GM19455 (cell line): Measurements from ENCODE around the gene TMEM178B.

Source experiments
- ATAC-seq: cut with Tn5 transposase; IDR thresholded peaks from one replicate; pipeline ENCODE4 v1.9.1; 2021; ENCODE audit not compliant: unreplicated experiment

TMEM178B gene

DNA sequence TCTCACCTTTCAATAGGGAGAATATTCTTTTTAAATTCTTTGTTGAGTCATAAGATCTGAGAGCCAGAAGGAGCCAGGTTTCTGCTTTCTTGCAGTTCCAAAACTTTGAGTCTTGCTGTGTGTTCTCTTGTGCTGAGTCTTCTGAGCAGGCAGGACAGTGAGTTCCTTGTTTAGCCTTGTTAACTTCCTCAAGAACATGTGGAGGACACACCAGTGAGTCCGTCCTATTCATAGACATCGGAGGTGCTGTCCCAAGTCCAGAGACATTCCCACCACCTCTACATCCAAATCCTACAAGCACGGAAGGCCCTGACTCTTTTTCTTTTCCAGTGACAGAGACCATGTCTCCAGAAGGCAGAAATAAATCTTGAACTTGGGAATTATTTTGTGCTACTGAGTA is 342.1 kb downstream of the TMEM178B start:
- ATAC-seq, result no peak

GRCh38 chr7:141416650-141417270 is 342.9 kb downstream of the TMEM178B start:
- no peak for ATAC-seq

DNA sequence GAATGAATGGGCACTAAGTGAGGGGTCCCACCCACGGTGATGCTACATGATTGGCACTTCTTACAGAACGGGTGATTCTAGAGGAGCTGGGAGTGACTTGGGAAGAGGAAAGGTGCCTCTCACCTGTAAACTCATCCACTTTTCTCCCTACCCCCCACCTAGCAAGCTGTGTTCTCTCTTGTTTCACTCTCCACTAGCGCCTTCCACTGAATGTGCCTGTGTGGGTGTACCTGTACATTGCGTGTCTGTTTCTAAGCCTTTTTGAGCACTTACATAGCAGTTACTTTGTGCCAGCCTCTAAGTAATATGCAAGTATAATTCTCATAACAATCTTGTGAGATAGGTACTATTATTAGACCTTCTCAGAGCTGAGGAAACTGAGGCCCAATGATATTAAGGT is 343.6 kb downstream of the TMEM178B start:
- ATAC-seq, result no peak

- no peak for ATAC-seq
Measured at GRCh38 chr7:141418066-141418465, 344.2 kb downstream of the TMEM178B start.

DNA sequence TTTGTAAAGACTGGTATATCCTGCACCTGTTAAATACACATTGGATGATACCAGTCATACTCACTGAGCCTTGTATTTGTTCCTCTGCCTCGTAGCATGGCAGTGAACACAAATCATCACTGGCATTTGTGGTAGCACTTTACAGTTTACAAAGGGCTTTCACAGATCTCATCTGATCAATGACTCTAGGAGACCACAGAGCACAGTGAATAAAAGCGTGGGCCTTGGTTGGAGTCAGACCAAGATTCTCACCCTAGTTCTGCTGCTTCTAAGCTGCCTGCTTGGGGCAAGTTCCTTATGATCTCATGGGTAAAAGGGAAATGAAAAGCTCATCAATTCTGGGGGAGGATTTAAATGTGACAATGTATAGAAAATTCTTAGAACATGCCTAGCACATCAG is 347.4 kb downstream of the TMEM178B start:
- ATAC-seq, result no peak

DNA sequence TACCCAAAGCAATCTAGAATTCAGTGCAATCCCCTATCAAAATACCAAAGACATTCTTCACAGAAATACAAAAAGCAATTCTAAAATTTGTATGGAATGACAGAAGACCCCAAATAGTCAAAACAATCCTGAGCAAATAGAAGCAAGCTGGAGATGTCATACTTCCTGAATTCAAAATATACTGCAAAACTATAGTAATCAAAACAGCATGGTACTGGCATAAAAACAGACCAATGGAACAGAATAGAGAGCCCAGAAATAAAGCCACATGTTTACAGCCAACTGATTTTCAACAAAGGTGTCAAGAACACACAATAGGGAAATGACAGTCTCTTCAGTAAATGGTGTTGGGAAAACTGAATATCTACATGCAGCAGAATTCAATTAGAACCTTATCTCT is 353.3 kb downstream of the TMEM178B start:
- no peak for ATAC-seq

- ATAC-seq, result no peak
Measured at GRCh38 chr7:141430455-141431139, 356.7 kb downstream of the TMEM178B start.

GRCh38 chr7:141431140-141431479 is 357.2 kb downstream of the TMEM178B start:
- no peak for ATAC-seq

DNA sequence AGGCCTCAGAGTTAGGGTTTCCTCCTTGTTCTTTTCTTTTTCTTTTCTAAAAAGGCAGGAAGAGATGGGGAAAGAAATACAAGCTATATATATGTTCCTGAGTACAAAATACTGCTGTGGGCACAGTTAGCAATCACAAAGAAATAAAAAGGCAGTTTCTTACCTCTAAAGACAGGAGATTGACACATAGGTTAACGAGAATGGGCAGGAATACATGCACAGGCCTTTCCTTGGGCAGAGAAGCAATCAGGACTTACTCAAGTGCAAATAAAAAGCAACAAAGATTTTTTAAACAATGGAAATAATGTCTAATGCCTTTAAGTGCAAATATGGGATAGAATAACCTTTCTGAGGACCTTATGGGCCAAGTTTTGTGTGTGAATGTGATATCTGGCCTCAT is 357.8 kb downstream of the TMEM178B start:
- ATAC-seq, result no peak

DNA sequence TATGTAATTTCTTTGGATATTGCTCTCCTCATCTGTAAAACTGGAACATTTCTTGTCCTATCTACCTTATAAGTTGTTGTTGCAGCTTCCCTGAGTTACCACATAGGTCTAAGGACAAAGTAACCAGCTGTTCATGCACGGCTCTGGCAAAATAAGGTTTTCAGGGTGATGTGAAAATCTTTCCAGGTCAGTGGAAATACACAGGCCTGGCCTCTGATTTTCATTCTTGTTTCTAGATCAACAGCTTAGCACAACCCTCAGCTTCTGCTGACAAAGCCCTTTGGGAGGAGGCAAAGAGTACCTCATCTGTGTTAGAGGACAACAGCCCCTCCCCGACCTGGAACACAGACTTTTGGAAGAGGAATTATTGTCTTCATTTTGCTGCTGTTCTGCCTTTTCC is 359.8 kb downstream of the TMEM178B start:
- no peak for ATAC-seq

- no peak for ATAC-seq
Measured at GRCh38 chr7:141436139-141436538, 362.3 kb downstream of the TMEM178B start.

DNA sequence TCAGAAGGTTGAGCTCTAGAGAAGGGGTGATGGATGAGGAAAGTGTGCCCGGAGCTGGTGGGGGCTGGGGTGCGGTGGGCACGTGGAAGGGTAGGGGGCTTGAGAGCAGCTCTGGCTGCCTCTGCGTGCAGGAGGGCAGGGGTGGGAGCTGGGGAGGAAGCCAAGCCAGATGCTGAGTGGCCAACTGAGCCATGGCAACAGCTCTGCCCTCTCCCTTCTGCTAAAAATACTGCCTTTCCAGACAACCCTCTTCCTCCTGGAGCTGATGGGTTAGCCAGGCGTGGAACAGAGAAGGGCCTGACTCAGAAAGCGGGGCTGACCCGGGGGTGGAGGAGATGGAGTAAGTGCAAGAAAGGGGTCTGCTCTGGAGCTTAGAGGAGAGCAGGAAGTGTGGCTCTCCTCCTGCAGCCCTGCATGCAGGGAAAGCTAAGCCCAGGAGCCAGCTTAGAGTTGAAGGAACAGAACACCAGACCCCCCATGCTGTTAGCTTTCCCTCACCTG is 362.8 kb downstream of the TMEM178B start:
- no peak for ATAC-seq

GRCh38 chr7:141439164-141439563 is 365.3 kb downstream of the TMEM178B start:
- ATAC-seq, result no peak

DNA sequence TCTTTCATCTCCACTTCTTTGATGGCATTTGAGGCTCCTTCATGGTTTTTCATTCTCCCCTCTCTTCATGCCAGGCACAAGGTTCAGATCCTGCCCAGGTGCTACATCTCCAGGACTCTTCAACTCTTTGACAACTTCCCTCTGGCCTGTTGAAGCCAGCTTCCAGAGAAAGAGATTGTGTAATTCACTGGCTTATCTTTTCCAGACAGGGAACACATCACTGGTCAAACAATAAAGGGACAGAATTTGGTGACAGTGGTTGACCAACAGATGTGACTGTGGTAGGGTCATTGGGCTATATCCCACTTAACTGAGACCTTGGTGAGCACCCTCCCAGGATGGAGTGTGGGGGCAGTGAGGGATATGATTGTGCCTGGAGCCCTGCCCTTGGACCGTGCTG is 365.9 kb downstream of the TMEM178B start:
- no peak for ATAC-seq

DNA sequence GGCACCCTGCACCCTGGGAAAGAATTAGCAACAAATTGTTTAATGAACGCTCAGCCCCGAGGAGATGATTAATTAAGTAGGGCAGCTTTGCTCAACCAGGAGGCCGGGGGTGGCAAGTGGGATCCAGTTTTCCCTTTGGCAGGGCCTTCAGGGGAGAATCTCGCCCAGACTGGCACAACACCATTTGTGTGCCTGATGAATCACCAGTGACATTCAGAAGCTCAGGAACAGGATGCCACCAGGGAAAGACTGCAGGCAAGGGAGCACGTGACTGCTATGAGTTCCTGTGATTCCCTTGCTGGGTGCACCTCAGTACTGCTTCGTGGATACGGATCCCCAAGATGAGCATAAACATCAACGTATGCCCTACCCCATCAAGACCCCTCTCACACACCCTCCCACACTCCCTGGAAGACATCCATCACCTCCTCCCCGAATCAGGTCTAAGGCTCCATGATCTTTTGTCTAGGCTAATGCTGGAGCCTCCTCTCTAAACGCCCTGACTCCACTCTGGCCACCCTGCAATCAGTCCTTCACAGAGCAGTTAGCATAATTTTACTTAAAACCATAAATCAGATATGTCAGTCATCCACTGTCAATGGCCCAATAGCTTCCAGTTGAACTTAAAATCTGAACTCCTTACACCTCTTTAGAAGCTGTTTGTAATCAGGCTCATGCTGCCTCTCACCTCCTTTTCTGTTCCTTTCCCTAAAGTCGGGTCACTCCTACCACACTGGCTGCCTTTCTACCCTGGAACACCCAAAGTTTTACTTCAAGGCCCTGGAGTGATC is 368.2 kb downstream of the TMEM178B start:
- no peak for ATAC-seq

- ATAC-seq, result no peak
Measured at GRCh38 chr7:141442781-141443180, 368.9 kb downstream of the TMEM178B start.

DNA sequence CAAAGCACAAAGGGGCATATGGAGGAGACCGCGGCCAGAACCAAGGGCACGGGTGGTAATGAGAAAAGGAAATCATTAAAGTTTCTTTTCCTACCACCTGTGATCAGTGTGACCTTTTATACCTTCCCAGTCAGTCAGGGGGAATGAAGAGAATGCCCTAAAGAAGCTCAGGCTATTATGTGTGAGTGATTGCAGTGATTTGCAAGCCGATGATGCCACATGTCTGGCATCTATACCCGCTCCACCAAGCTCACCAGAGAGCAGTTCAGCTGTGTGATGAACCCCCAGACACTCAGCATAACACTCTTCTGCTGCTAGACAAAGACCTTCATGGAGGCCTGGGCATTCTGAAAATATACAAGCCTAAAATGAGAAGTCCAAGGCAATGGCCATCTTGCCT is 371.1 kb downstream of the TMEM178B start:
- ATAC-seq, result no peak

DNA sequence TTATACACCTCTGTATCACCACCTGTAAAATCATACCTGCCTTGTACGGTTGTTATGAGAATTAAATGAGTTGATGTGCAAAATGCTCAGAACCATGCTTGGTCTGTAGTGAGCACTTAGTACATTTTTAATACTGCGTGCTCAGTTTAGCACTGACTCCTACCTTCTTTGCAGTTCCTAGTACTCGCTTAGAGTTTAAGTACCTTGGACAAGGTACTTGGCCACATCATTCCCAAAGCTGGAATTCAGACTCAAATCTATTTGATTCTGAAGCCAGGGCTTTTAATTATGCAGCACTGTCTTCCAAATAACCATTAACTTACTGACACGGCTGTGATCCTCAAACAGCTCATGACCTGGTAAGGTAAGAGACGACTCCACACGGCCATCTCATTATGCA is 377.4 kb downstream of the TMEM178B start:
- no peak for ATAC-seq

DNA sequence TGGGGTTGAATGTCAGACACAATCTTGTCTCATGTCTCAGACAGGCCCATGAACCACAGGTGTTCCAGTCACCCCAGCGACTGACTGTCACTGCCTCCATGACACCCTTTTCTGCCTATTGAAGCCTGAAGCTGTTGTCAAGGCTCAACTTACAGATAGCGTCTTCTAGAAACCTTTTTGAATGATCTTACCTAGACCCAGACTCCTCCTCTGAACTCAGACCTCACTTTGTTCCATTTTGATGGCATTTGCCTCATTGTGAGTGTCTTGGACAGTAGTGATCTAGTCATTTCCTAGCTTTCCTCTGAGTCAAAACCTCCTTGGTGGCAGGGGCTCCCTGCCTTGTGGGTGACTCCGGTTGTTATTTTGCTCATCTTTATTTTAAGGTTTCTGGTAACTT is 379.0 kb downstream of the TMEM178B start:
- ATAC-seq, result peak; percentile 60

- no peak for ATAC-seq
Measured at GRCh38 chr7:141454338-141454737, 380.5 kb downstream of the TMEM178B start.

DNA sequence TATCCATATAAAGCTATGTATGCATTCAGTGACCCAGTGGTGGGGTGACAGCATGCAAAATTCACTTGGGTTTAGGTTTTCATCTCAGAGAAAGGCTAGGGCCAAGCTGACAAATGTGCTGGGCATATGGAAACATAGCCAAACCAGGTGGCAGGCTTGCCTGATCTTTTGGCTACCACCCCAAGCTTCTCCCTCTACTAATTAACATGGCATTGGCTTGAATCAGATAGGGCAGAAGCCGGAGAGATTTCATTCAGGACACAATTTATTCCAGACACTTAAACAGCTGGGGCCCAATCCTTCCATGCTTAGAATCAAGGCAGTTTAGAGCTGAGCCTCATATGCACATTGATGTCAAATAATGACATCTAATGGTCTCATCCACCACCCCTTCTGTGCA is 381.9 kb downstream of the TMEM178B start:
- ATAC-seq, result no peak

DNA sequence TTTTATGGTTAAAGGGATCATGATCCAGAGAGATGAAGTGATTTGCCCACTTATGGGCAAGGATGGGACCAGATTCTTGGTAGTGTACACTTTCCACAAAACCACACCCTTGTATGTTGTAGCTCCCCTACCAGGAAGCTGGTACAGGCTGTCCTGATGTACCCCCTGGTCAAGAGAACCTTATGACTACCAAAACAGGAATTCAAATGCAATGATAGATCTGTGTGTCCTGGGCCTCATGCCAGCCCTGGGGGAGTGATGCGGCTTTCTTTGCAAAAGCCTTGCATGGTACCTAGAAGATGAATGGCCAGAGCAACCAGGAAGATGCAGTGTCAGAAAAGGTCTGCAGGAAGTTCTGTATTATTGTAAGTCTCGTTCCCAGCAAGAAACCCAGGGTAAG is 382.4 kb downstream of the TMEM178B start:
- no peak for ATAC-seq
